NCI-H748 (cell line): ENCODE measurements around the gene KMT2C.
A peak's percentile ranks its signal among the peaks of the same experiment; 100 is the strongest.
"Not testable (repeated sequence)": the region's sequence is repeated elsewhere in the genome, so short reads cannot be mapped to it uniquely, and the experiment has no call there.

Experiments used
- DNase-seq: peaks from one replicate; lab custom pipeline; 2025; ENCODE audit not compliant: unreplicated experiment; lab: John Stamatoyannopoulos, UW

KMT2C gene

GRCh38 chr7:152435384-152436110, at the start of gene KMT2C:
Gene KMT2C, minus strand, starts transcription at chr7:152436003. Its CDS starts 217 bp downstream, at chr7:152435786.
- peak; percentile 64 for DNase-seq

- DNase-seq: no peak
These were observed 45.3 kb upstream of the KMT2C start for GRCh38 chr7:152481082-152481481.

GRCh38 chr7:152480664-152481063, 44.9 kb upstream of the KMT2C start:
- no peak for DNase-seq

GRCh38 chr7:152479595-152479994, 43.8 kb upstream of the KMT2C start:
- DNase-seq: no peak

- DNase-seq: no peak
These were observed 42.3 kb upstream of the KMT2C start for GRCh38 chr7:152478140-152478539.

GRCh38 chr7:152477079-152477478, 41.3 kb upstream of the KMT2C start:
- no peak for DNase-seq

GRCh38 chr7:152476551-152476950, 40.7 kb upstream of the KMT2C start:
- DNase-seq: no peak

GRCh38 chr7:152471023-152471620, 35.3 kb upstream of the KMT2C start:
- DNase-seq: not testable (repeated sequence)

GRCh38 chr7:152470251-152471022, 34.6 kb upstream of the KMT2C start:
- not testable (repeated sequence) for DNase-seq

- not testable (repeated sequence) for DNase-seq
These were observed 33.8 kb upstream of the KMT2C start for GRCh38 chr7:152469576-152469975.

GRCh38 chr7:152467225-152467624, 31.4 kb upstream of the KMT2C start:
- no peak for DNase-seq

- no peak for DNase-seq
These were observed 29.2 kb upstream of the KMT2C start for GRCh38 chr7:152465119-152465387.

- DNase-seq: peak; percentile 88
These were observed 28.7 kb upstream of the KMT2C start for GRCh38 chr7:152464312-152465118.

GRCh38 chr7:152463709-152464311, 28.0 kb upstream of the KMT2C start:
- DNase-seq: peak; percentile 99

GRCh38 chr7:152462995-152463708, 27.3 kb upstream of the KMT2C start:
- peak; percentile 73 for DNase-seq

- DNase-seq: peak; percentile 11
These were observed 24.0 kb upstream of the KMT2C start for GRCh38 chr7:152459724-152460251.

- no peak for DNase-seq
These were observed 15.6 kb upstream of the KMT2C start for GRCh38 chr7:152451356-152451755.

GRCh38 chr7:152445386-152446008, 9.7 kb upstream of the KMT2C start:
- not testable (repeated sequence) for DNase-seq

- DNase-seq: no peak
These were observed 7.8 kb upstream of the KMT2C start for GRCh38 chr7:152443586-152443985.
